Activated T-helper 1 cell treated with anti-CD3 and anti-CD28 coated beads, Interleukin-12 subunit alpha, Interleukin-12 subunit beta, Interleukin-2, Interleukin-4 antibody, amounts not matched to agents 30 ng/mL and 10 ng/mL and 1 ng/mL, durations not matched to agents 14 hours and 24 hours and 36 hours (primary cell): Measurements from ENCODE around the gene VDR. TPM values are rescaled to one million over a fixed set of nuclear protein-coding genes. Genes with fewer than 3 reads are reported as not detected.
"Not testable (repeated sequence)": the region's sequence is repeated elsewhere in the genome, so short reads cannot be mapped to it uniquely, and the experiment has no call there.

ENCODE experiments used
- DNase-seq: peaks from one replicate; pipeline ENCODE4 v3.0.0; 2021; ENCODE audit warnings: low spot score
- H3K27ac Mint-ChIP-seq: one replicate; pipeline ENCODE4 v1.8.0; 2021; ENCODE audit warnings: mild to moderate bottlenecking, mixed read lengths
- H3K27me3 Mint-ChIP-seq: one replicate; pipeline ENCODE4 v1.8.0; 2022; ENCODE audit warnings: mild to moderate bottlenecking, moderate library complexity, mixed read lengths; ENCODE audit not compliant: insufficient read depth
- H3K36me3 Mint-ChIP-seq: one replicate; pipeline ENCODE4 v1.8.0; 2021; ENCODE audit warnings: low read depth, mixed read lengths
- H3K4me1 Mint-ChIP-seq: one replicate; pipeline ENCODE4 v1.8.0; 2021; ENCODE audit warnings: low read depth, mixed read lengths
- H3K4me3 Mint-ChIP-seq: one replicate; pipeline ENCODE4 v1.8.0; 2021; ENCODE audit warnings: mild to moderate bottlenecking, moderate library complexity, mixed read lengths
- H3K9me3 Mint-ChIP-seq: one replicate; pipeline ENCODE4 v1.8.0; 2021; ENCODE audit warnings: mixed read lengths
- intact Hi-C: fragments of 100-400 bp; cut with micrococcal nuclease; formaldehyde crosslinking; loops from one replicate; pipeline ENCODE4 v1.15.1; 2024
- total RNA-seq: library from RNA; stranded (reverse); gene quantifications from 2 replicates; pipeline ENCODE4 v1.2.3, GENCODE V29; 2022

The VDR gene
- total RNA-seq, 1 donor from 2014 or later, result 318 TPM

DNA sequence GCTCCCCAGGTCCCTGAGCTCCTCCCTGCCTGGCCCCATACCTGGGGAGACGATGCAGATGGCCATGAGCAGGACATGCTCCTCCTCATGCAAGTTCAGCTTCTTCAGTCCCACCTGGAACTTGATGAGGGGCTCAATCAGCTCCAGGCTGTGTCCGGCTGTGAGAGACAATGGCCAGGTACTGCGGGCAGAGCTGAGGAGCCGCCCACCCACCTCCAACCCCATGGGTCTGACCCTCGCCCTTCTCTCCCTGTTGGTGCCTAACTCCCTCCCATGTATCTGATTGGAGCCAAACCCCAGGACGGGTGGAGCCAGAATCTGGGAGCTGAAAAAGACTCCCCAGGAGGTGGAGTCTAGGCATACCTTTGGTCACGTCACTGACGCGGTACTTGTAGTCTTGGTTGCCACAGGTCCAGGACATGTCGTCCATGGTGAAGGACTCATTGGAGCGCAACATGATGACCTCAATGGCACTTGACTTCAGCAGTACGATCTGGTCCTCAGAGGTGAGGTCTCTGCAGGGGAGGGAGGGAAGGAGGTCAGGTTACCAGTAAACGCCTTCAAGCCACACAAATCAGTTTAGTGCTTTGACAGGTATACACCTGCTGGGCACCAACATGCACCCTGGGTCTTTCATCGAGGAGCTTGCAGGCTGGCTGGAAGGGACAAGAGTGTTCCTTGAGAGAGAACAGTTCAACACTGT lies 58.3 kb downstream of the VDR start:
- Mint-ChIP-seq H3K4me1 (peaks cover 30% of the 10 kb centered on the region), H3K36me3 (peaks cover 65% of the 10 kb centered on the region), H3K27ac (peak overlapping the region; percentile 36), H3K4me3 (no peak overlapping the region), H3K27me3 (no peaks in the 10 kb centered on the region), H3K9me3 (no peaks in the 10 kb centered on the region)
- intact Hi-C loops, result no loop called here
- no peak for DNase-seq

DNA sequence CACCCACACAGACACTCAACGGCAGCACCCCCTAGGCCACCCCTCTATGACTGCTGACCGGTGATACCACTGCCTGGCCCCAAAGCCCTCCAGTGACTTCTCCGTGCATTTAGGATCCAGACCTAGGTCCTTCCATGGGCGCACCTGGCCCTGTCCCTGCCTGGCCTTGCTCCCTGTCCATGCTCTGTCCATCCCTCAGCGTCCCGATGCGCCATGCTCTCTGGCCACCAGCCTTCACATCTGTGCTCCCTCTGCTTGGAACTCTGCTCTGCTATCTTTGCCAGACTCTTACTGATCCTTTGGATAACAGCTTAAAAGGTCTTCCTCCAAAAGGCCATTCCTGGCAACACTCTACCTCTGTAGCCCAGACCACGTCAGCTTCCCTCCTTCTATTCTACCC lies 59.7 kb downstream of the VDR start:
- peaks cover 53% of the 10 kb centered on the region for H3K36me3 Mint-ChIP-seq

DNA sequence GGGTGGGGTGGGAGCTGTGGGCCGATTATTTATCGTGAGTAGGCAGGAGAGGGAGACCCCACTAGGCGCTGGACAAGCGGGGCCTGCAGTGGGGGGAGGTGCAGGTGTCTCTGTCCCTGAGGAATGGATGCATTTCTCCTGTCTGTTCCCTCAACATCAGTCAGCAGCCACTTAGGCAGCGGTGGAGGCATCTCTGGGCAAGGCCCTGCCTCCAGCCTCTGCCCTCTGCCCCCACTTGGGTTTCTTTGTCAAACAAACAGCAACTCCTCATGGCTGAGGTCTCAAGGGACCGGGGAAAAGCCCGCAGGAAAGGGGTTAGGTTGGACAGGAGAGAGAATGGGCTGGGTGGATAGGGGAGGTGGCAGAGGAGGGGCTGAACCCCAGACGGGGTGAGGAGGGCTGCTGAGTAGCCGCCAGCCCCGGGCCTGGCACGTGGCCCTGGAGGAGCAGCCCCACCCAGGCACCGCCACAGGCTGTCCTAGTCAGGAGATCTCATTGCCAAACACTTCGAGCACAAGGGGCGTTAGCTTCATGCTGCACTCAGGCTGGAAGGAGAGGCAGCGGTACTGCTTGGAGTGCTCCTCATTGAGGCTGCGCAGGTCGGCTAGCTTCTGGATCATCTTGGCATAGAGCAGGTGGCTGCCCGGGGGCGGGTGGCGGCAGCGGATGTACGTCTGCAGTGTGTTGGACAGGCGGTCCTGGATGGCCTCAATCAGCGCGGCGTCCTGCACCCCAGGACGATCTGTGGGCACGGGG lies 60.4 kb downstream of the VDR start:
- Mint-ChIP-seq H3K27me3 (no peaks in the 10 kb centered on the region), H3K9me3 (no peaks in the 10 kb centered on the region), H3K4me3 (no peak overlapping the region), H3K36me3 (peaks cover 51% of the 10 kb centered on the region), H3K27ac (no peak overlapping the region), H3K4me1 (peaks cover 24% of the 10 kb centered on the region)
- intact Hi-C loops, result no loop called here
- no peak for DNase-seq

More for the DNA sequence above, 59.7 kb downstream of the VDR start:
- H3K27me3 Mint-ChIP-seq, result no peaks in the 10 kb centered on the region
- H3K4me3 Mint-ChIP-seq, result no peak overlapping the region
- peaks cover 26% of the 10 kb centered on the region for H3K4me1 Mint-ChIP-seq
- H3K9me3 Mint-ChIP-seq, result no peaks in the 10 kb centered on the region
- intact Hi-C loops, result no loop called here
- DNase-seq, result no peak
- H3K27ac Mint-ChIP-seq, result no peak overlapping the region

DNA sequence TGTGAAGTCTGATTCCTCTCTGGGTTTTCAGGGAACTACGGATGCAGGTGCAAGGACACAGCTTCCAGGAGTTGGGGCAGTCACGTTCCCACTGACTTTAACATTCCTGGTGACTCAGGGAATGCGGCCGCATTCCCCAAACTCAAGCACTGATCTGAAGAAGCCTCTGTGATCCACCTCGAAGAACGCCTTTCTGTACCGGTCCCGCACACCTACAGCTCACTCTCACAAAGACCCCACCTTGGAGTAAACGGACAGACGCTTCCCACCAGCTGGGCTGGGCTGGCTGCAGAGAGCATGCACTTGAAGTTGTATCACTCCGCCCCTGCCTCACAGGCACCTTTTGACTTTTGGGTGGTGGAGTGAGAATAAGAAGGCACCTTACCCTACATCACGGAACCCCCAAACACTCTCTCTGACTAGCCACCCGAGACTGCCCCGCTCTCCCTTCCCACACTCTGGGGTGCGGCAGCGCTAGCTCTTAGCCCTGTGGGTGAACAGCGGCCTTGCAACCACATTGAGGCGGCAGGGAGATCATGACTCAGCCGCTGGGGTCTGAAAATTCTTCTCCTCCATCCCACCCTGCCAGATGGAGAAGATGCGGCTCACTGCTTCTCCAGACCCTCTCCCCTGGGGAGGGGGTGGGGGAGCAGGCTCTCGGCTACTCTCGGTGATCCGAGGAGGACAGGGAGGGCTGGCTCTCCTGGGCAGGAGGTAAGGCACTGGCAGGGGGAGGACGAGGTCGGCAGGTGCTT lies 61.4 kb downstream of the VDR start:
- peaks cover 44% of the 10 kb centered on the region for H3K36me3 Mint-ChIP-seq
- intact Hi-C loops, result no loop called here
- DNase-seq, result no peak
- peak overlapping the region; percentile 44 for H3K27ac Mint-ChIP-seq
- H3K9me3 Mint-ChIP-seq, result no peaks in the 10 kb centered on the region
- no peak overlapping the region for H3K4me3 Mint-ChIP-seq
- H3K4me1 Mint-ChIP-seq, result peaks cover 33% of the 10 kb centered on the region
- H3K27me3 Mint-ChIP-seq, result no peaks in the 10 kb centered on the region

GRCh38 chr12:47842543-47842942 lies 62.3 kb downstream of the VDR start:
- intact Hi-C loops, H3K27ac Mint-ChIP-seq, H3K4me3 Mint-ChIP-seq, H3K9me3 Mint-ChIP-seq, DNase-seq, H3K27me3 Mint-ChIP-seq: not testable (repeated sequence)
- Mint-ChIP-seq H3K4me1 (peaks cover 41% of the 10 kb centered on the region), H3K36me3 (peaks cover 43% of the 10 kb centered on the region)

DNA sequence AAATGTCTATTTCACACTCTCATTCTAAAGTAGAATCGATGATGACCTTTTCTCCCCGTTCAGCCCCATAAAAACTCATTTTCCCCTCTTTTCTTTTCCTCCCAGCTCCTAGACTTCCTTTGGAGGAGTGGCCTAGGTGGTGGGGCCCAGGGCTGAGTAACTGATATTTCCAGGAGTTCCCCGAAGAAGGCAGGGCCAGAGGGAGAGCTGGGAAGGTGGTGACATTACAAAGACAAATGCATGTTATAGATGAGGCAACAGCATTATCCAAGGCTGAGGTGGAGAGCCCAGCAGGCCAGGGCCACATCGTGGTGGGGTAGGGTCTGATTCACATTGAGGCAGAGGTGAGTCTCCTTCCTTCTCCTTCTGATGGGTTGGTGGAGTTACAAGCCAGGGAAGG lies 62.9 kb downstream of the VDR start:
- peak overlapping the region; percentile 44 for H3K27ac Mint-ChIP-seq
- no peak for DNase-seq
- intact Hi-C loops, result no loop called here
- H3K4me1 Mint-ChIP-seq, result peaks cover 41% of the 10 kb centered on the region
- H3K36me3 Mint-ChIP-seq, result peaks cover 36% of the 10 kb centered on the region
- H3K27me3 Mint-ChIP-seq, result no peaks in the 10 kb centered on the region
- H3K9me3 Mint-ChIP-seq, result no peaks in the 10 kb centered on the region
- no peak overlapping the region for H3K4me3 Mint-ChIP-seq

DNA sequence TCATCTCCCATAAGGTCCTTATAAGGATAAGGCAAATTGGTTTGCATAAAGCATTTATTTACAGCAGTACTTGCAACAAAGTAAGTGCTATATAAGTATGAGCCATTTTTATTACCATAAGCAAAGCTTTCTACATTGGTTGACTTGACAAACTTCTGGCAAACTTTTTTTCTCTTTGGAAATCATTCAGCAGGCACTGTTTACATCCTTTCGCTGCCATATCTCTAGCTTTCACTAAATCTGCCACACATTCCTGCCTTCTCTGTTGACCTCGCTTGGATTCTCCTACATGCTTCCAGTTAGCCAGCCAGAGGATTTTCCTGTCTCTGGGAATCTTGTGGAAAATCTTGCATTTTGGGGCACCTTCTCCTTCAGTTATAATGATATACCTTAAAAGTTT lies 63.3 kb downstream of the VDR start:
- Mint-ChIP-seq H3K9me3 (no peaks in the 10 kb centered on the region), H3K4me1 (peaks cover 44% of the 10 kb centered on the region), H3K36me3 (peaks cover 32% of the 10 kb centered on the region), H3K27me3 (no peaks in the 10 kb centered on the region), H3K4me3 (no peak overlapping the region), H3K27ac (peak overlapping the region; percentile 44)
- DNase-seq, result no peak
- intact Hi-C loops, result no loop called here

DNA sequence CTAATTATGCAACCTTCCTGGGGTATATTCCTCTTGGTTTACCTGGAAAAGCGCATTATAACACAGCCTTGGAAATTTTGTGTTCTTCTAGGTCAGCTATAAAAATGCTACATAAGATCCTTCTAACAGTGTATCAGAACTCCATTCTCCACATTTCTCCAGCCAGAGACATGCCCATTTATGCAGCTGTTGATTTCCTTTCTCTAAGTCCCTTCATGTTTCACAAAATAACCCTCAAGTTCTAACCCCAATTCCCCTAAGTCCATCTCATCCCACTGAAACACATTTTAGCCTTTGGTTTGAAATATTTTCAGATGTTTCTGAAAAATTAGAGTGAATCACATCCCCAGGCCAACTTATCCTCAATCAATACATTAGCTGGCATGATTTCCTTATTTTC lies 64.2 kb downstream of the VDR start:
- no peaks in the 10 kb centered on the region for H3K27me3 Mint-ChIP-seq
- peaks cover 53% of the 10 kb centered on the region for H3K4me1 Mint-ChIP-seq
- H3K9me3 Mint-ChIP-seq, result no peaks in the 10 kb centered on the region
- intact Hi-C loops, result no loop called here
- H3K4me3 Mint-ChIP-seq, result no peak overlapping the region
- no peak for DNase-seq
- H3K36me3 Mint-ChIP-seq, result peaks cover 24% of the 10 kb centered on the region
- H3K27ac Mint-ChIP-seq, result peak overlapping the region; percentile 9

DNA sequence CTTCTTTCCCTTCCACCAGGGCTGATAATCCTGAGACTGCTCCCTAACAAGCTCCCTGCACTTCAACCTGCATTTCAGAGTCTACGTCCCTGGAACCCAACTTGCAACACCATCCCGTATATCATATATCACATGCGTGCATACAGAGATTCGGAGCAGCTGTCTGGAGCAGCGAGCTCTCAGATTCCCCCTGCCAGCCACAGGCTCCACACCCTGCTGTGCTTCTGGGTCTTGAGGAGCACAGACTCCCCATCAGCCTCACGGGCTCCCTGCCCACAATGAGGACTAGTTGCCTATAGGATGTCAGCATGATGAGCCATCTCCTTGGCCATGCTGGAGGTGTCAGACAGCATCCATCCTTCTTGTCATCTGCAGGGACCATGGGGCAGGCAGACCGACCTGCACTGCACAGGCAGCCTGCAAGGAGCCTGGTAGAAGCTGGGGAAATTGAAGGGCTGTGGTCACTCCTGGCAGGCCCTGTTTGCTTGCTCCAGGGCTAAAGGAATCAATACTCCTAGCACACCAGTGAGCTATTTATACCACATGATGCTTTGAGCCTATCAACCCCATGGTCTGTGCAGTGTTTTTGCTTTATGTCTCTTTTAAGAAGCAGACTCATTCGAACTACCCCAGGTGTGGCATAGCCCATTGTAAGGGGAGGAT lies 65.4 kb downstream of the VDR start:
- no peaks in the 10 kb centered on the region for H3K27me3 Mint-ChIP-seq
- intact Hi-C loops, result loop anchor here (5.0 to 10.0 kb wide), 2 partner anchors 125 to 328 kb away; partner anchors contain the start of gene TMEM106C
- no peak overlapping the region for H3K4me3 Mint-ChIP-seq
- peaks cover 19% of the 10 kb centered on the region for H3K36me3 Mint-ChIP-seq
- peak overlapping the region; percentile 64 for H3K27ac Mint-ChIP-seq
- DNase-seq, result no peak
- H3K9me3 Mint-ChIP-seq, result no peaks in the 10 kb centered on the region
- peaks cover 65% of the 10 kb centered on the region for H3K4me1 Mint-ChIP-seq

- DNase-seq, result no peak
- H3K27ac Mint-ChIP-seq, result peak overlapping the region; percentile 64
- H3K4me1 Mint-ChIP-seq, result peaks cover 74% of the 10 kb centered on the region
- intact Hi-C loops, result loop anchor here (5.0 to 10.0 kb wide), 2 partner anchors 126 to 329 kb away; partner anchors contain the start of gene TMEM106C
- H3K27me3 Mint-ChIP-seq, result no peaks in the 10 kb centered on the region
- peaks cover 18% of the 10 kb centered on the region for H3K36me3 Mint-ChIP-seq
- H3K9me3 Mint-ChIP-seq, result no peaks in the 10 kb centered on the region
- no peak overlapping the region for H3K4me3 Mint-ChIP-seq
These were observed 66.4 kb downstream of the VDR start for GRCh38 chr12:47838286-47838931.

- intact Hi-C loops, result loop anchor here (1.0 to 10.0 kb wide), 7 partner anchors 29 to 330 kb away; partner anchors contain the start of gene TMEM106C
- peak; percentile 41 for DNase-seq
- Mint-ChIP-seq H3K4me3 (no peak overlapping the region), H3K4me1 (peaks cover 84% of the 10 kb centered on the region), H3K27me3 (no peaks in the 10 kb centered on the region), H3K27ac (peak overlapping the region; percentile 67), H3K9me3 (no peaks in the 10 kb centered on the region), H3K36me3 (peaks cover 9% of the 10 kb centered on the region)
These were observed 67.3 kb downstream of the VDR start for GRCh38 chr12:47837190-47838171.
